ENCODE data around the gene KLHDC8A.

Gene KLHDC8A

DNA sequence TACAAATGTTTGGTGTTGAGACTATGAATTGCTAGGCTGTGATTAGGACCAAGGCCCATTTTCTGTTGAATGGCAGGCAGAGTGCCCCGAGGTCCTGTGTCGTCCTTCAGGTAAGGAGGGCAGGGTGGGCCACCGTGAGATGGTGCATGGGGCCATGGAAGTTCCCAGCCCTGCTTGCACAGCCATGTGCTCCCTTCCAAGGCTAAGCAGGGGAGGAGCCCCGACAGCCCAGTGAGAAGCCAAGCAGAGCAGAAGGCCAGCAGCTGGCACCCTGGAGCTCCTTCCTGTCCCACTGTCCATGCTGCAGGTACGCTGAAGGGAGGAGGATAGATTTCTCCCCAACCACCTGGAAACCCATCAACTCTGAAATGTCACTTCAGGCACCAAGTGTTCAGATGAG, 27.0 kb downstream of the KLHDC8A start:
- no peak for DNase-seq (ENCODE audit: low read depth)
- no peak overlapping the region for H3K4me3 ChIP-seq (ENCODE audit: control insufficient read depth, low read depth, low read length)
- TF ChIP-seq, protein P1, sequence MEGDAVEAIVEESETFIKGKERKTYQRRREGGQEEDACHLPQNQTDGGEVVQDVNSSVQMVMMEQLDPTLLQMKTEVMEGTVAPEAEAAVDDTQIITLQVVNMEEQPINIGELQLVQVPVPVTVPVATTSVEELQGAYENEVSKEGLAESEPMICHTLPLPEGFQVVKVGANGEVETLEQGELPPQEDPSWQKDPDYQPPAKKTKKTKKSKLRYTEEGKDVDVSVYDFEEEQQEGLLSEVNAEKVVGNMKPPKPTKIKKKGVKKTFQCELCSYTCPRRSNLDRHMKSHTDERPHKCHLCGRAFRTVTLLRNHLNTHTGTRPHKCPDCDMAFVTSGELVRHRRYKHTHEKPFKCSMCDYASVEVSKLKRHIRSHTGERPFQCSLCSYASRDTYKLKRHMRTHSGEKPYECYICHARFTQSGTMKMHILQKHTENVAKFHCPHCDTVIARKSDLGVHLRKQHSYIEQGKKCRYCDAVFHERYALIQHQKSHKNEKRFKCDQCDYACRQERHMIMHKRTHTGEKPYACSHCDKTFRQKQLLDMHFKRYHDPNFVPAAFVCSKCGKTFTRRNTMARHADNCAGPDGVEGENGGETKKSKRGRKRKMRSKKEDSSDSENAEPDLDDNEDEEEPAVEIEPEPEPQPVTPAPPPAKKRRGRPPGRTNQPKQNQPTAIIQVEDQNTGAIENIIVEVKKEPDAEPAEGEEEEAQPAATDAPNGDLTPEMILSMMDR (IDR thresholded peaks at IDR 0.05; ENCODE audit: control insufficient read depth, insufficient read depth, low read depth, low read length, missing control alignments), result no peak

DNA sequence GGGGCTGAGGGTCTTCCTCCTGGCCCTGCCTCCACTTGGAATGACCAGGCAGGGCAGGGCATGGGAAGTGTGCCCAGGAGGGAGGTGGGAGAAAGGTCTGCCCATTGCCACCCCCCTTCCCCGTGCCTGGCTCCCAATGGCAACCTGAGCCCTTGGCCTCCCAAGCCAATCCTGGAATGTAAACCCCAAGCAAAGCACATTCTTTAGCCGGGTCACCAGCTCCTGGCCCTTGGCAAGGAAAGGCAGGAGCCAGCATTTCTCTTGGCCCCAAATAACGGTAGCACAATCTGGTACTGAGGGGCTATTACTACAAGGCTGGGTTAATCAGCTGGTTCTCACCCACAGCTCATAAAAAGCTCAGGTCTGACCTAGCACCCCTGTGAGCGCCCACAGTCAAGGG, 28.2 kb downstream of the KLHDC8A start:
- TF ChIP-seq, protein P1 (IDR thresholded peaks at IDR 0.05; ENCODE audit: control insufficient read depth, insufficient read depth, low read depth, low read length, missing control alignments), result no peak
- DNase-seq (ENCODE audit: low read depth), result no peak

DNA sequence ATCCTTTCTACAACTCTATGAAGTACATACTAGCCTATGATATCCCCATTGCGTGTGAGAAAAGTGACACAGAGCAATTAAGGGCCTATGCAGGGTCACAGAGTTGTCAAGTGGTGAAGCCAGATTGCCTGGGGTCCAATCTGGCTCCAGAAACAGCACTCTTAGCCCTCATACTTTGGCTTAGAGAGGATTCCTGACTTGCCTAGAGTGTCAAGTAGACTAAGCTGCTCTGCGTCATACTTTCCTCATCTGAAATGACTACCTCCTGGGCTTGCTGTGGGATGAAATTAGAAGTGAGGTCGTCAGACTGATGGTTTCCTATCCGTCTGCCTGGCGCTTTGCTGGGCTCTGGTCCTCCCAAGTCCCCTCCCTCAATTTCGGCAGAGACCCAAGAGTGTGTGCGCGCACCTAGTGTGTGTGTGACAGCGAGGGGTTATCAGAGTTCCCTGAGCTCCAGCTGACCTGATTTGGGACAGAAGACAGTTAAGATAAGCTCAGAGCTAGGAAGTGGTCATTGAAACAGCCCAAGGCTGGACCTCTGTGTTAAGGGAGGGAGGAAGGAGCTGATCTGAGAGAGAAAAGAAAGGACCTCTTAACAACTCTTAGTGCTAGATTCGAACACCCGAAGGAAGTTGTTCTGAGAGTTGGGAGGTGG, 29.8 kb downstream of the KLHDC8A start:
- no peak for DNase-seq (ENCODE audit: low read depth)
- no peak overlapping the region for H3K4me3 ChIP-seq (ENCODE audit: control insufficient read depth, low read depth, low read length)
- TF ChIP-seq, protein P1 (IDR thresholded peaks at IDR 0.05; ENCODE audit: control insufficient read depth, insufficient read depth, low read depth, low read length, missing control alignments), result no peak

More for the DNA sequence above, 28.2 kb downstream of the KLHDC8A start:
- H3K4me3 ChIP-seq (ENCODE audit: control insufficient read depth, low read depth, low read length), result no peak overlapping the region

DNA sequence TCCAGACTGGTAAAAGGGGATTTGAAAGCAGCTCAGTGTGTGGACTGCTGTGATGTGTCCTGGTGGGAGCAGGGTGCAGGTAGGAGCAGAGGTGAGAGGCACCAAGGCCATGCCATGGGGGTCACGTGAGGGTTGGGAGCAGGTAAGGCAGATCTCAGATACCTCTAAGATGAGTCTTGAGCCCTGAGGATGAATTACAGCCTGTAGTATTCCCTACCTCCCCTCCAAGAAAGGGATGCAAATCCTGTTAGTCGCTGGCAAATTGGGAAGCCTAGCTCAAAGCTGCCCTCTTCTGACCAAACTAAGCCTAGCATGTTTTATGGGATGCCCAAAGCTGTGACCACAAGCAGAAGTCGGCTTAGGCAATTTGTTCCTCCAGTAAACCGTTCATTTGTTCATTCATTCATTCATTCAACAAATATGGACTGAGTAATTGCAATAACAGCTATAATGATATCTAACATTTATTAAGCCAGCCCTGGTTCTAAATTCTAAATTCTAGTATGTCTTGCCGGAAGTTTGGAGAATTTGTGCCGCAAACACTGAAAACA, 31.3 kb downstream of the KLHDC8A start:
- TF ChIP-seq, protein P1 (IDR thresholded peaks at IDR 0.05; ENCODE audit: control insufficient read depth, insufficient read depth, low read depth, low read length, missing control alignments), result peak; percentile 86
- H3K4me3 ChIP-seq (ENCODE audit: control insufficient read depth, low read depth, low read length), result no peak overlapping the region
- peak; percentile 57 for DNase-seq (ENCODE audit: low read depth)

DNA sequence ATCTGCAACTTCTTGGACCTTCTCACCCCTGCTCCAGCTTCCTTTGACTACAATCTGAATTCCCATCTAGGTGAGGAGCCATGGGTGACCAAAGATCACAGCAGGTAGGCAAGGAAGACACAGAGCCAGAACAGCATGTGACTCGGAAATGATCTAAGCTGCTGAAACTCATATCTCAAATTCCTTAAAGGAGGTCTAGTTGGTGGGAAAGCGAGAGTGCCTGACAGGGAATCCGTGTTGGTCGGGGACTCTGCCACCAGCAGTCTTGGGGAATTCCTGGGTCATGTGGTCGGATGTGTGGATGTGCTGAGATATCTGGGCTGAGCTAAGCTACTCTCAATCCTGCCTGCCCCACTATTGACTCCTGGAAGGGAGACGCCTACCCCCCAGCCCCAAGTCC, 31.9 kb downstream of the KLHDC8A start:
- H3K4me3 ChIP-seq (ENCODE audit: control insufficient read depth, low read depth, low read length), result no peak overlapping the region
- TF ChIP-seq, protein P1 (IDR thresholded peaks at IDR 0.05; ENCODE audit: control insufficient read depth, insufficient read depth, low read depth, low read length, missing control alignments), result no peak
- no peak for DNase-seq (ENCODE audit: low read depth)

DNA sequence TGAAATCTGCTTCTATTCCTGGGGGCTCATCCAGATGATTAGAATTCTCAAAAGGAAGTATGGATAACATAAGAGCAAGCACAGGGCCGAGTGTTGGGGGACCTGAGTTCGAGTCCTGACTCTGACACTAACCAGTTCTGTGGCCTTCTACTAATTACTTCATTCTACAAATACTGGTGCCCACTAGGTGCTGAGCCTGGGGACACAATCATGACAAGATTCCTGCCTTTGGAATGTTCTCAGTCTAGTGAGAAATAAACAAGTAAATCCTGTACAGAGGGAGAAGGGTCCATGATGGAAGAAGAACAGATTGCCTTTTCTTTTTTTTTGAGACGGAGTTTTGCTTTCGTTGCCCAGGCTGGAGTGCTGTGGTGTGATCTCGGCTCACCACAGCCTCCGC, 32.9 kb downstream of the KLHDC8A start:
- TF ChIP-seq, protein P1 (IDR thresholded peaks at IDR 0.05; ENCODE audit: control insufficient read depth, insufficient read depth, low read depth, low read length, missing control alignments), result no peak
- no peak overlapping the region for H3K4me3 ChIP-seq (ENCODE audit: control insufficient read depth, low read depth, low read length)
- DNase-seq (ENCODE audit: low read depth), result no peak
